Hematopoietic multipotent progenitor cell treated with erythropoietin and hydrocortisone succinate and interleukin-3 and kit ligand, for 4 days (in vitro differentiated cells): ENCODE data around the gene SKI.

Experiments
- DNase-seq: peaks from one replicate; pipeline ENCODE4 v3.0.0-alpha.2; 2015

Gene SKI

DNA sequence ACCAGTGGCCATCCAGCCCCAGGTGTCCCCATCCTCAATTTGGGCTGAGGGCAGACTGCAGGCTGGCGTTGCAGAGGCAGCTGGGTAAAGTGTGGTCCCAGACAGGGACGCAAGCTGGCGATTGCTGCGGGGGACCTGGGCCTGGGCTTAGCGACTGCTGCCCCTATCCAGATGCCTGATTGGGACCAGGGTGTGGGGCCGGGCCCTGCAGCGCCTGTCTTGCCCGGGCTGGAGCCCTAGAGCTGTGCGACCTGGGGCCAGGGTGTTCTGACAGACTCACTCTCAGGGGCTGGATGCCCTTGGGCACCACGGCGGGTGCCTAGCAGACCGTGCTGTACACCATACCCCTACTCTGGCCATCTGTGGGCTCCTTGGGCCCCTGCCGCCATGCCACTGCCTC lies 17.3 kb upstream of the SKI start:
- DNase-seq: no peak

DNA sequence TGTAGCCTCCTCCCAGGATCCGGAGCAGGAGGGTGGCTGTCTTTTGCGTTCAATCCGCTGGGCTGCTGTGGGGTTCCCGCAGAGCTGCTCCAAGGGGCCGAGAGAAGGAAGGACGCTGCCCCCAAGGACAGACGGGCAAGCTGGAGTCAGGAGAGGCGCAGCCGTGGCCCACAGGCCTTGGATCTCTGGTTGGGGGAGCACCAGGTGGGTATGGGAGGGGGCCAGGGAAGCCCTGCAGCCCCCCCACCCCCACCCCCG lies 15.9 kb upstream of the SKI start:
- DNase-seq: no peak

DNA sequence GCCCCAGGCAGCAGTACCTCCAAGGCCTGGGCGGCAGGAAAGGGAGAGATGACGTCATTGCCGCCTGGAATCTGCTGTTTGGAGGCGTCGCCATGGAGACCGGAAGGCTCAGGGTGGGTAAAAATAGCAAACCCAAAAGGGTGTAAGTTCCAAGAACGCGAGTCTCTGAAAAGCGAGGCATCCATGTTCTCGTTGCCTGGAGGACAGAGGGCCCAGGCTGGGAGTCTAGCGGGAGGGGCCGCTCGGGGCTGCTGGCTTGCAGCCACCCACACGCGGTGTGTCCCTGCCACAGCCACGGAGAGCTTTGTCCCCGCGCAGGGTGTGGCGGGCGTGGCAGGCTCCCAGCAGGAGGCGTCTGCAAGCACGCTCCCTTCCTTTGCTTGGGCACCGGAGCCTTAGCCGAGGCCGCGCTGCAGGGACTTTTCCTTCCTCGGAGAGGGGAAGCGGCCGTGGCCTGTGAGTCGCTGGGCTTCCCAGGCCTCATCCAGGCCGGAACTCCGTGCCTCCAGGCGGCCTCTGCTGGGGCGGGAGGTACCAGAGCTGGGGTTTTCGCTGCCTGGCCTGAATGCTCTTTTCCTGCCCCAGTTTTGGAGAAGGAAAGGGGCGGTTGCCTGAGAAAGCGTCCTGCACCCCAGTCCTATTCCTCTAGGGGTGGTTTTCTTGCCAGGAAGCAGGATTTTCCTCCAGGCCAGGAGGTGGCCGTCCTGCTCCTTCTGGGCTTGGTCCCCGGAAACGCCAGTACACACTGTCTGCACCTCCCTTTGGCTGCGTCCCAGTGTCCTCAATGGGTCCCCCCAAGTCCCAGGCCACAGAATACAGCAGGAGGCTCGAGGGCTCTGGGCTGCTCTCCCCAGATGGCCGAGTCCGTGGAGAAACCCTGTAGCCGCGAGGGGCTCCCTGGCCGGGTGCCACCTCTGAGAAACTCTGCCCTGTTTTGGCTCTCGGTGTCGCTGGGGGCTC lies 15.3 kb upstream of the SKI start:
- peak; percentile 85 for DNase-seq

DNA sequence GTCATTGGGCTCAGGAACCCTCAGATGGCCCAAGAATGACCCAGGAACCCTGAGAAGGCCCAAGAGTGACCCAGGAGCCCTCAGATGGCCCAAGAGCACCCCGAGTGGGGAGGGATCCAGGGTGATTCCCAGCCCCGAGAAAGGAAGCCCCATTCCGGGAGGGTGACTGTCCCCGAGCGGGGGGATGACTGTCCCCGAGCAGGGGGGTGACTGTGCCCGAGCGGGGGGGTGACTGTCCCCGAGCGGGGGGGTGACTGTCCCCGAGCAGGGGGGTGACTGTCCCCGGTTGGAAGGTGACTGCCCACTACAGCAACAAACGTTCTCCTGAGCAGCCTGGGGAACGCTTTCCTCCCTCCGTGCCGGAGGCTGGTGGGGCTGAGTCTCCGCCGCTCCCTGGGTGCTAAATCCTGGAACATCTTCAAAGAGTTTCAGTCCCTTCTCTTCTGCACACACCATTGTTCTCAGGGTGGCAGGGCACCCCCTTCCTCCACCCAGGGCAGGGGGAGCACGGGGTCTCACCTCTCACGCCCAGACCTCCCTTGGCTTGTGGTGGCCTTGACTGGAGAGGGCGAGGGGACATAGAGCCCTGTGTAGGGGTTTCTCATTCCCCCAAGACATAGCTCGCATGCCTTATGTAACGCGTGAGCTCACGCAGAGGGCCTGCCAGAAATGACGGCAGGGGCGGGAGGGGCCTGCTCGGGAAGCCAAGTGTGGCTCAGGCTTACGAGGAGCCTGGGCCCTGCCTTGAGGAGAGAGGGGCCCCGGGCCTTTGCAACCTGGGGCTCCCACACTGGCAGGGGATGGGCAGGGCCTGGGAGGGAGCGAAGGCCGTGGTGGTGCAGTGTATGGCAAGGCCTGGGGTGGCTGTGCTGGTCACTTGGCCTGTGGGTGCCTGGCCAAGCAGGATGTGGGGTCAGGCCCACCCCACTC lies 14.3 kb upstream of the SKI start:
- DNase-seq: no peak

DNA sequence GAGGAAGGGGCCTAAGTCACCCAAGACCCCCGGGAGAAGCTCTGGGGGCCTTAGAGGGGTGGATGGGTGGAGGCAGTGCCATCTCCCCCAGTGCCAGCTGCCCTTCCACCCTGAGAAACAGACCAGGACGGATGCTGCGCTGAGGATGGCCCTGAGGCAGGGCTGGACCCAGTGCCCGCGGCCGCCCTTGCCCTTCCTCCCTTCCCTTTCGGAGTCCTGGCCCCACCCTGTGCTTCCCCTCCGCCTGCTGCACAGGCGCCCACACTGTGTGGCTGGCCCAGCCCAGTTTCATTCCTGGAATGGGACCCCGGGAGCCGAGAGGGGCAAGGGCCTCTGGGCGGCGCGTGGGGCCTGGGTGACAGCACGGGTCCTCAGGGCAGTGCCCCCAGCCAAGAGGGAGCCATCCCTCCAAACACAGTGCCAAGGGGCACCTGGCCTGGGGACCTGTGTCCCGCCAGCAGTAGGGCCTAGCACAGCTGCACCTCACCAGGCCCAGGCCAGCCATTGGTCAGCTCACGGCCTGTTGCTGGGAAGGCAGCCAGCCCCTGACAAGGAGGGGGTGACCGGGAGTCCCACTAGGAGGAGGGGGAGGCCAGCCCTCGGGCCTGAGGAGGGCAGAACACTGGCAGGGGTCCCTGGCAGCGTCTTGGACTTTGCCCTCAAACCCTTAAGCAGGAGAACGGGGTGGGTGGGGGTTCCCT lies 13.4 kb upstream of the SKI start:
- DNase-seq: no peak

DNA sequence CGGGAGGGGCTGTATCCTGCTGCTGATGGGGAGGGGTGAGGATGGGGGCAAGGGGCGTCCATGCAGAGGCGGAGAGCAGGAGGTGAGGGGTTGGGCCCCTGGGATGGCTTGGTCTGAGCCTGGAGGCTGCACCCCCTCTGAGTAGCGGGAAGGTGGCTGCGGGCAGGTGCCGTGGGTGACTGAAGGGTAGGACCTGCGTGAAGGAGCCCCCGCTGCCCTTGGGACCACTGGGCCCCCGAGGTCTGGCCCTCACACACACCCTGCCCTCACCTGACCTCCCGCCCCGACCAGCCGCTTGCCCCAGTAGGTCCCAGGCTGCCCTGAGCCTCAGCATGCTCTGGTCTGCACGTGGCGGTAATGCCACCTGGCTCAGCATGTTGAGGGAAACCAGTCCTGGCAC lies 12.8 kb upstream of the SKI start:
- DNase-seq: no peak

DNA sequence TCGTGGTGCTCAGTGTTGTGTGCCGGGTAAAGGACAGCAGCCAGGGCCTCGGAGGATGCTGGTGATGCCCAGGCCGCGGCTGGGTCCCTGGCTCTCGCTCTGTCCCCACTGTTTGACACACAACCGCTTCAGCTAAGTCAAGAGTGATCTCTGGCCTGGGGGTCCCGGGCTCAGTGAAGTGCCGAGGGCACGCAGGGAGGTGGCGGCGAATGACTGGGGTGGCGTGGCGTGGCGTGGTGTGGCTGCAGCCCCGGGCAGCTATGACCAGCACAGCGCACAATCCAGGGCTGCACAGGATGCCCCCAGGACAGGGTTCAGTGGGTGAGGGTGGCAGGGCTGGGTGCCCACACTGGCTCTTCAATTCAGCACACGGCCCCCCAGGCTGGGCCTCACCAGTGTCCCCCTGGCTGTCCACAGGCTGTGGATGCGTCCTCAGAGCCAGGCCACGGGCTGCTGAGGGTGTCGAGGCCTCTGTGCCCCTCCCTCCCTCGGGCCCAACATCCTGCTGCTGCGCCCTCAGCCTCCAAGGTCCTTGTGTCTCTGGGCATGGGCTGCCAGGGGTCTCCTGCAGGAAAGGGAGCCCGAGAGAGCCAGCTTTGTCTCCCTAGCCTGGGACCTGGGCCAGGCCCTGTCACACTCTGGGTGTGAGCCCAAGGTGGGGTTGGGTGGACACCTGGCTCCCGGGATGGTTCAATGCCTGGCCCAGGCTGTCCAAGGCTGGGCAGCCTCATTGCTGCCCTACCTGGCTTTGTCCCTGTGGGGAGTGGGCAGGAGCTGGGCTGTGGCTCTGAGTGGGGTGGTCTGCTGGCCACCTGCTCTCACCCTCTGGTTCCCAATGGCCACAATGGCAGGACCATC lies 12.0 kb upstream of the SKI start:
- no peak for DNase-seq

DNA sequence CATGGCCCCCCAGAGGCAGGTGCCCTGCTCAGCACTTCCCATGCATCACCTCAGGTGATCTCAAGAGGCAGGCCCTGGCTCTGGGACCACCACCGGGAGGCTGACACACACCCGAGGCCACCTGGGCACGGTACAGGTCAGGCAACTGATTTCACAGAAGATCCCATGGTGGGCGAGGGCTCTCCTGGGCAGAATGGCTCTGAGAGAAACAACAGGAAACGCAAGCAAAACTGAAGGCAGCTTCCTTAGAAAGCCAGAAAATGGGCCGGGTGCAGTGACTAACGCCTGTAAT lies 11.4 kb upstream of the SKI start:
- DNase-seq: no peak

DNA sequence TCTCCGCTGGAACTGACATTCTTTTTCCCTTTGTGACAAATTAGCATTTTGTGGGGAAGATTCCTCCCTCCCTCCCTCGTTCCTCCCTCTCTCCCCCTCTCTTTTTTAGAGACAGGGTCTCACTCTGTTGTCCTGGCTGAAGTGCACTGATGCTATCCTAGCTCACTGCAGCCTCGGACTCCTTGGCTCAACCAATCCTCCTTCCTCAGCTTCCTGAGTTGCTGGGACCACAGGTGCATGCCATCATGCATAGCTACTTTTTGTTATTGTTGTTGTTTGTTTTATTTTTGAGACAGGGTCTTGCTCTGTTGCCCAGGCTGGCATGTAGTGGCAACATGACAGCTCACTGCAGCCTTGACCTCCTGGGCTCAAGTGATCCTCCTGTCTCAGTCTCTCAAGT lies 6.8 kb upstream of the SKI start:
- no peak for DNase-seq

DNA sequence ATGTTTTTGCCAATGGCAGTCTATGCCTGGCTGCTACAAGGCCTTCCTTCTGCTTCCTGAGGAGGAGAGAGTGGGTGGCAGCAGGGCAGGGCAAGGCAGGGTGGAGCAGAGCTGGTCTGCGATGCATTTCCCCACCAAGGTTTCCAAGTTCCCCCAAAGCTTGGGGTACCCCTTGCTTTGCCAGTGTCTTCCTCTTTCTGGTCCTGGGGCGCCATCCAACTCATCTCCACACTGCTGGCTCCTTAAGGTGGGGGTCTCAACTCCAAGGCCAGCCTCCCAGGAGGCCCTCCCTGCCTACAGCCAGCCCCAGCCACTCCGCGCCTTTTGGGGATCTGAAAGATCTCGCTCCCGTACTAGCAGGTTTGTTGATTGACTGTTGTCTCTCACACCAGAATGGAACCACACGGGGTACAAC lies 3.9 kb upstream of the SKI start:
- no peak for DNase-seq

DNA sequence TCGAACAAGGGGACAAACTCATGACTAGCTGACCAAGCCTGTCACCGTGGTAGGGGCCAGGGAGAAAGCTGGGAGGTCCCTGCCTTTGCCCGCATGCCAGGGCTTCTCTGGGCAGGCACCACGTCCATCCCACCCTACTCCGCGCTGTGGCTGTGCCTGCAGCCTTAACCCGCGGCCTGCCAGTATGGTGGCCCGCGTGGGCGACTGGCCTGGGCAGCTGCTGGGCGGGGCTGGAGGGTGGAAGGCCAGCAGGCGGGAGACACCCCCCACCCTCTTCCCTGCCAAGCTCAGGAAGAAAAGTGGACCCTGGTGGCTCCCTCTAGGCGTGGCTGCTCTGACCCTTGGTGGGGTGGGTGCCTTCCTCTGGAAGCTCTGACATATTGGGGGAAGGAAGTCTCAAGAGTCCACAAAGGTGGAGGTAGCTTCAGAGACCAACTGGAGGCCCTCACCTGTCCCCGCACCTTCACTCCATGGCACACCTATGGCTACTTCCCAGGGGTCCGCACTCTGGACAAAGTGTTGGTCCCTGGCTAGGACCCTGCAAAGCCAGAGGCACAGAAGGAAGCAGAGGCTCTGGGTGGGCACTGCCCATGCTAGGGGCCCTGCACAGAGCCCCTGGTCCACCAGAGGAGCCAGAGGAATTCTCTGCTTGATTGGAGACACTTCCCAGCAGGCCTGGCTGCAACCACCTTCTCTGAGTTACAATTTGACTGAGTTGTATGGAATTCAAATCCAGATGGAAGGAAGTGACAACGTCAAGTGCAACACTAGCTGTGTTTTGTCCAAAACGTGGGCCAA lies 3.3 kb upstream of the SKI start:
- DNase-seq: no peak

DNA sequence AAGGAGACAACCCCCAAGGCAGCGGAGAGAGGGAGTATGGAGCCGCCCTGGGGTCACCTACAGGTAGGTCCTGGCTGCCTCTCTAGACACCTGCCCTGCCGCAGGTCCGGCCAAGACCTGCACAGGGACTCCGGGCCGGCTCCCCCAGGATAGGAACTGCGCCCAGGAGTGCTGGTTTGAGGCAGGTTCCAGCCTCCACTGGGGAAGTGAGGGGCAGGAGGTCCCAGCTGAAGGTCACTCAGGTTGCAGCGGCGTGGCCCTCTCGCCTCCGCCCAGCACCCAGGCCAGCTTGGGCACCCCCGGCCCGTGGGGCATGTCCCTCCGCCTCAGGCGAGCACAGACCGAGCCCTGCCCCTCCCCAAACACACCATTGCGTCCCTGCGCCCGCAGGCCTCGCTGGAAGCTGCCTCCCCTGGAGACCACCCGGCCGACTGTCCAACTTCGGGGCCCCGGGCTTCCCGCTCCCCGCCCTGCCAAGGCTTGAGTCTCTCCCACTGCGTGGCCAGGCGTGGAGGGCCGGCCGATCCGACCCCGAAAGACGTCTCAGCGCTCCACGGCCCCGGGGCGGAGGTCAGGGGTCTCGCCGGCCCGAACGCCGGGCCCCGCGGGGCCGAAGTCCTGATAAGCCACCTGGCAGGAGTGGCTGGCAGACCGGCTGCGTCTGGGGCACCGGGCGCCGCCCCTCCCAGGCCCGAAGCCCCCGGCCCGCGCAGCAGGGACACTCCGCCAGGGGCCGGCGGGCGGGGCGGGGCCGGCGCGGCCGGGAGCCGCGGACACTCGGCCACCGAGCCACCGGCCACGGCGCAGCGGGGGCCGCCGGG lies 1.4 kb upstream of the SKI start:
- DNase-seq: no peak

DNA sequence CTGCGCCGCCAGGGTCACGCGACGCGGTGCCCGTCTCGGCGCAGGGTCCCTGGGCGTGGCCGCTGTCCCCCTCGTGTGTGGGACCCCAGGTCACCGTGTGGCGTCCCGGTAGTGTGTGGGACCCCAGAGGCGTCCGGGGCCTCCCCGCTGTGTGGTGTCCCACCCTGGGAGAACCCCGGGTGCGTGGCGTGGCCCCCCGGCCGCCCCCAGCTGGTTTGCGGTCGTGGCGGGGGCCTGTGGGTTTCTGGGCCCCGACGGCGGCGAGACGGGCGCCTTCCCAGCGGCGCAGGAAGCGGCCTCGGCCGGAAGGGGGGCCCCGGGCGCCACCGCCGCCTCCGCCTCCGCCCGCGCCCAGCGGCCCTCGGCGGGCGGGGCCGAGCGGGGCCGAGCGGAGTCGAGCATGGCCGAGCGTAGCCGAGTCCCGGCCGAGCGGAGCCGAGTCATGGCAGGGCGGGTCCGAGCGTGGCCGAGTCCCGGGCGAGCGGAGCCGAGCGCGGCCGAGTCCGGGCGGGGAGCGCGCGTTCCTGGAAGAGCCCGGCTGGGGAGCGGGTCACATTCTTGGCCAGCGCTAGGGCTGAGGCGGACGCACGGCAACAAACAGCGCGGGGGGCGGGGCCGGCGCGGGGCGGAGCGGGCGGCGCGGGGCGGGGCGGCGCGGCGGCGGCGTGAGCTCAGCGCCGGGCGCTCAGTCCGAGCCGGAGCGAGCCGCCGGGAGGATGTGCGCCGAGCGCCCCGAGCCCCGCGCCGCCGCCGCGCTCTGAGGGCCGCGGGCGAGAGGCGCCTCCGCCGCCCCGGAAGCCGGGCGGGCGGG lies 568 bp upstream of the SKI start:
- DNase-seq: peak; percentile 98

DNA sequence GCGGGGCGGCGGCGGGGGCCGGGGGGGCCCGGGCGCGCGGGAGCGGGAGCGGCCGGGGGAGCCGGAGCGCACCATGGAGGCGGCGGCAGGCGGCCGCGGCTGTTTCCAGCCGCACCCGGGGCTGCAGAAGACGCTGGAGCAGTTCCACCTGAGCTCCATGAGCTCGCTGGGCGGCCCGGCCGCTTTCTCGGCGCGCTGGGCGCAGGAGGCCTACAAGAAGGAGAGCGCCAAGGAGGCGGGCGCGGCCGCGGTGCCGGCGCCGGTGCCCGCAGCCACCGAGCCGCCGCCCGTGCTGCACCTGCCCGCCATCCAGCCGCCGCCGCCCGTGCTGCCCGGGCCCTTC lies 546 bp downstream of the SKI start:
- DNase-seq: no peak

DNA sequence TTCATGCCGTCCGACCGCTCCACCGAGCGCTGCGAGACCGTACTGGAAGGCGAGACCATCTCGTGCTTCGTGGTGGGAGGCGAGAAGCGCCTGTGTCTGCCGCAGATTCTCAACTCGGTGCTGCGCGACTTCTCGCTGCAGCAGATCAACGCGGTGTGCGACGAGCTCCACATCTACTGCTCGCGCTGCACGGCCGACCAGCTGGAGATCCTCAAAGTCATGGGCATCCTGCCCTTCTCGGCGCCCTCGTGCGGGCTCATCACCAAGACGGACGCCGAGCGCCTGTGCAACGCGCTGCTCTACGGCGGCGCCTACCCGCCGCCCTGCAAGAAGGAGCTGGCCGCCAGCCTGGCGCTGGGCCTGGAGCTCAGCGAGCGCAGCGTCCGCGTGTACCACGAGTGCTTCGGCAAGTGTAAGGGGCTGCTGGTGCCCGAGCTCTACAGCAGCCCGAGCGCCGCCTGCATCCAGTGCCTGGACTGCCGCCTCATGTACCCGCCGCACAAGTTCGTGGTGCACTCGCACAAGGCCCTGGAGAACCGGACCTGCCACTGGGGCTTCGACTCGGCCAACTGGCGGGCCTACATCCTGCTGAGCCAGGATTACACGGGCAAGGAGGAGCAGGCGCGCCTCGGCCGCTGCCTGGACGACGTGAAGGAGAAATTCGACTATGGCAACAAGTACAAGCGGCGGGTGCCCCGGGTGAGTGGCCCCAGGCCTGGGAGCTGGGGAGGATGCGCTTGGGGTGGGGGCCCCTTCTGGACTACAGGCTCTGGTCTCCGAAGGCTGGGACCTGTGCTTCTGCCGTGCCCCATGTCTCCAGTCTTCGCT lies 1.1 kb downstream of the SKI start:
- peak; percentile 89 for DNase-seq

DNA sequence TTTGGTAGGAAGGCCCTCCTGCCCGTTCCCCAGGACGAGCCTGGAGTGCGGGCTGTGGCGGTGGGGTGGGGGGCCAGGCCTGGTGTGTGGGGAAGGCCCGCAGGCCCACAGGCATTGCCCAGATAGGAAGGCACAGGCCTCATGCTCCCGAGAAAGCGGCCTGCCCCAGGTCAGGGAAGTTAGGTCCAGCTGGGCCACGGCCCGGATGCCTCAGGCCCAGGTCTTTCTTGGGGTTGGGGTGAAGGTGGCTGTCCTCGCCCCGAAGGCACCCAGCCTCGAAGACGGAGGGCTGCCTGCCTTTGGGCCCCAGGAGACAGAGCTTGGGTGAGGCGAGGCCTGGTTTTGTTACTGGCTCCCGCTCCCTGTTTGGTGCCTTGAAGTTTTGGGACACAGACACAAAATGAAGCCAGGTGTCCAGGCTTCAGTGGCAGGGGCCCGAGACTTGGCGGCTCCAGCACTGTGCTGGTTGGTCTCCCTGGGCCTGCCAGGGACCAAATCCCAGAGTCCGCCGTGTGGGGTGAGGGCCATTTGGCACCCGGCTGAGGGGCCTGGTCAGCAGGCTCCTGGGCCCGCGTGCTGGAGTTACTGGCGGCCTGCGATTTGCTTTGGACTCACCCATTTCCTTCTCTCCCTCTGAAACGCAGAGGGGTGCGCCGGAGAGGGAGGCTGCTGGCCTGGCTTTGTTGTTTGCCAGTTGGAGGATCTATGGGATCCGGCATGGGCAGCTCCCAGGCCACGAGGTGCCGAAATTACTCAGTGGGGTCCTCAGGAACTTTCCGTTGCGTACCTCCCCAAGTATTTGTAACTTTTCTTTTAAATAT lies 2.0 kb downstream of the SKI start:
- no peak for DNase-seq

DNA sequence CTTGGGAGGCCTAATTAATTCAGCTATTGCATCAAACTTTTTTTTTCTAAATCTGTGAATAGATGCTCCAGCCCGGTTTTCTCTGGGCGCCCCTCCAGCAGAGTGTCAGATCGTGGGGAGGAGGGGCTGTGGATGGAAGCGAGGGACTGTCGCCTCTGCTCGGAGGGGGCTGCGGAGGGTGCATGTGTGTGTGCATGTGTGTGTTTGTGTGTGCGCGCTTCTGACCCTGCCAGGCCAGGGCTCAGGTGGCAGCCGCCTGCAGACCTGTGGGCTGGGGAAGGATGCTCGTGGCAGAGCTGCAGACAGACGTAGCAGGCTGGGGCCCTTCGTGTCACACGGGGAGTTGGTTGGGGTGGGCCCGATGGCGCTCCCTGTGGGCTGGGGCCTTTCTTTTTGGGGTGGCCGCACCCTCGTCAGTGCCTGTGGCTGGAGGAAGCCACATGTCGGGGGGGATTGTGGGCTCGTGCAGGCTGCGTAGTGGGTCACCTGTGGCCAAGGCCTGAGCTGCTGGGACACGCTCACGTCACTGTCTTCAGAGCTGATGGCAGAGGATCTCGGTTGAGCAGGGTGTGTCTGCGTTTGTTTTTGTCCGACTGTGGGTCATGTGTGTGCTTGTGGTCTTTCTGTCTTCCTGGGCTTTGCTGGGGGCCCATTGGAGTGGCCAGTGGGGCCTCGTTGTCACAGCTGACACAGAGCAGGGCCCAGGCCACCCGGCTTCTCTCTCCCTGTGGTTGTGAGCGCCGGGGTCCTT lies 2.8 kb downstream of the SKI start:
- peak; percentile 45 for DNase-seq
